ENCODE measurements around the gene CCDC88C. TPM values are rescaled to one million over a fixed set of nuclear protein-coding genes. Genes with fewer than 3 reads are reported as not detected.

CCDC88C gene
- total RNA-seq, 1 donor from 2014 or later, result 48.2 TPM

DNA sequence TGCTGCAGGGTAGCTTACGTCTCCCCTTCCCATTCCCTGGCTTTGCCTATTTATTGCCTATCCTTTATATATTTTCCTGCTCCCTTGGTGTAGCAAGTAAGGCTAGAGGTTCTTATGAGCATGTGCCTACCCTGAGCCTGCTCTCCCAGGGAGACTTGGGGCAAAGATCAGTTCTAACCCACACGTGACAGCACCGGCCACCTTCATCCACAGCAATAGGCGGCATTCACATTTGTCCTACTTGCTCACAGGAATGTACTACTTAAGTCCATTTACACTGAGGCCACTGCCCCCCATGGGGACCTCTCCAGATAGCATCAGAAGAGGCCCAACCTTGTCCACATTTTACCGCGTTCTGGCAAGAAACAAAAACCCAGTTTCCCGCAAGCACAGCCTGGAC is 181.8 kb downstream of the CCDC88C start:
- Mint-ChIP-seq H3K9me3 (ENCODE audit: unreplicated experiment) (peaks cover 4% of the 10 kb centered on the region), H3K36me3 (ENCODE audit: low read depth, unreplicated experiment) (peaks cover 46% of the 10 kb centered on the region), H3K4me1 (ENCODE audit: unreplicated experiment) (peaks cover 21% of the 10 kb centered on the region), H3K27me3 (ENCODE audit: unreplicated experiment) (peaks cover 9% of the 10 kb centered on the region), H3K4me3 (ENCODE audit: unreplicated experiment) (no peak overlapping the region), H3K27ac (ENCODE audit: unreplicated experiment) (peak overlapping the region; percentile 52)
- TF ChIP-seq, protein P1, sequence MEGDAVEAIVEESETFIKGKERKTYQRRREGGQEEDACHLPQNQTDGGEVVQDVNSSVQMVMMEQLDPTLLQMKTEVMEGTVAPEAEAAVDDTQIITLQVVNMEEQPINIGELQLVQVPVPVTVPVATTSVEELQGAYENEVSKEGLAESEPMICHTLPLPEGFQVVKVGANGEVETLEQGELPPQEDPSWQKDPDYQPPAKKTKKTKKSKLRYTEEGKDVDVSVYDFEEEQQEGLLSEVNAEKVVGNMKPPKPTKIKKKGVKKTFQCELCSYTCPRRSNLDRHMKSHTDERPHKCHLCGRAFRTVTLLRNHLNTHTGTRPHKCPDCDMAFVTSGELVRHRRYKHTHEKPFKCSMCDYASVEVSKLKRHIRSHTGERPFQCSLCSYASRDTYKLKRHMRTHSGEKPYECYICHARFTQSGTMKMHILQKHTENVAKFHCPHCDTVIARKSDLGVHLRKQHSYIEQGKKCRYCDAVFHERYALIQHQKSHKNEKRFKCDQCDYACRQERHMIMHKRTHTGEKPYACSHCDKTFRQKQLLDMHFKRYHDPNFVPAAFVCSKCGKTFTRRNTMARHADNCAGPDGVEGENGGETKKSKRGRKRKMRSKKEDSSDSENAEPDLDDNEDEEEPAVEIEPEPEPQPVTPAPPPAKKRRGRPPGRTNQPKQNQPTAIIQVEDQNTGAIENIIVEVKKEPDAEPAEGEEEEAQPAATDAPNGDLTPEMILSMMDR (IDR thresholded peaks at IDR 0.05; ENCODE audit: unreplicated experiment), result no peak
- no peak for DNase-seq (ENCODE audit: low spot score)

DNA sequence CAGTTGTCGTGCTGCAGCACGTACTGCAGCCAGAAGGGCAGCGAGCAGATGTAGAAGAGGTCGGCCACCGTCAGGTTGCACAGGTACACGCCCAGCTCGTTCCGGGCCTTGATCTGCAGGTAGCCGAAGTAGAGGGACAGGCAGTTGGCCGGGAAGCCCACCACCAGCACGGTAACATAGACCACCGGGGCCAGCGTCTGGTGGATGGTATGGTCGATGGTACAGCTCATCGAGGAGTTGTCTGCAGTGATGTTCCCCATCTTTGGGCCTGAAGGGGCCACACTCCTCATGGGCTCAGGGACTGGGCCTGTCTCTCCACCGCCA is 182.9 kb downstream of the CCDC88C start:
- H3K27ac Mint-ChIP-seq (ENCODE audit: unreplicated experiment), result no peak overlapping the region
- TF ChIP-seq, protein P1 (IDR thresholded peaks at IDR 0.05; ENCODE audit: unreplicated experiment), result no peak
- H3K9me3 Mint-ChIP-seq (ENCODE audit: unreplicated experiment), result peaks cover 4% of the 10 kb centered on the region
- peaks cover 47% of the 10 kb centered on the region for H3K36me3 Mint-ChIP-seq (ENCODE audit: low read depth, unreplicated experiment)
- peaks cover 11% of the 10 kb centered on the region for H3K27me3 Mint-ChIP-seq (ENCODE audit: unreplicated experiment)
- peaks cover 25% of the 10 kb centered on the region for H3K4me1 Mint-ChIP-seq (ENCODE audit: unreplicated experiment)
- DNase-seq (ENCODE audit: low spot score), result no peak
- no peak overlapping the region for H3K4me3 Mint-ChIP-seq (ENCODE audit: unreplicated experiment)

DNA sequence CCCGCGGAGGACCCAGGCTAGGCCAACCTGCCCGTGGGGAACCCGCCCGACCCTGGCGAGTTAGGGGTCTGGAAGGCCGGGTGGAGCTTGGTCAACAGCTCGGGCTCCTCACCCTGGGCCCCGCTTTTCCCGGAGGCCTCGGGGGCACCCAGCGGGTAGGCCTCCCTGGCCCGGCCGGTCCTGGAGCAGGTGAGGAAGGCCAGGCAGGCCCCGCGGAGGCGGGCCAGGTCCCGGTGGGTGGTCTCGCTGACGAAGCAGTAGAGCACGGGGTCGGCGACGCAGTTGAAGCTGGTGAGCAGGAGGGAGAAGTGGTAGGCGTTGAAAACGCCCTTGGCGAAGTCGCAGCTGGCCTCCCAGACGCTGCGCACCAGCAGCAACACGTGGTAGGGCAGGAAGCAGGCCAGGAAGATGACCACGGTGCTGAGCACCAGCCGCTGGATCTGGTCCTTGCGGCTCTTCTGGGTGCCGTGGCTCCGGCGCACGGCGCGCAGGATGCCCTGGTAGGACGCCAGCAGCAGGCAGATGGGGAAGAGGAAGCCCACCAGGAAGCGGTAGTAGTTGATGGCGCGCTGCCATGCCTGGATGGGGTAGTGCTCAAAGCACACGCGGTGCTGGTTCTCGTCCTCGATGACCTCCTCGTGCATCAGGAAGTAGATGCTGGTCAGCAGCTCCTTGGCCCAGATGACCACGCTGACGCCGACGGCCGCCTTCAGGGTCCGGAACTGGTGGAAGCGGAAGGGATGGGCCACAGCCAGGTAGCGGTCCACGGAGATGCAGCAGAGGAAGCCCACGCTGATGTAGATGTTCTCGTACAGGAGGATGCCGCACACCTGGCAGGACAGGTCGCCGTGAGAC is 183.5 kb downstream of the CCDC88C start:
- H3K4me3 Mint-ChIP-seq (ENCODE audit: unreplicated experiment), result peak overlapping the region; percentile 74
- H3K27ac Mint-ChIP-seq (ENCODE audit: unreplicated experiment), result no peak overlapping the region
- peaks cover 11% of the 10 kb centered on the region for H3K27me3 Mint-ChIP-seq (ENCODE audit: unreplicated experiment)
- H3K36me3 Mint-ChIP-seq (ENCODE audit: low read depth, unreplicated experiment), result peaks cover 44% of the 10 kb centered on the region
- no peak for DNase-seq (ENCODE audit: low spot score)
- peaks cover 4% of the 10 kb centered on the region for H3K9me3 Mint-ChIP-seq (ENCODE audit: unreplicated experiment)
- TF ChIP-seq, protein P1 (IDR thresholded peaks at IDR 0.05; ENCODE audit: unreplicated experiment), result no peak
- H3K4me1 Mint-ChIP-seq (ENCODE audit: unreplicated experiment), result peaks cover 29% of the 10 kb centered on the region

DNA sequence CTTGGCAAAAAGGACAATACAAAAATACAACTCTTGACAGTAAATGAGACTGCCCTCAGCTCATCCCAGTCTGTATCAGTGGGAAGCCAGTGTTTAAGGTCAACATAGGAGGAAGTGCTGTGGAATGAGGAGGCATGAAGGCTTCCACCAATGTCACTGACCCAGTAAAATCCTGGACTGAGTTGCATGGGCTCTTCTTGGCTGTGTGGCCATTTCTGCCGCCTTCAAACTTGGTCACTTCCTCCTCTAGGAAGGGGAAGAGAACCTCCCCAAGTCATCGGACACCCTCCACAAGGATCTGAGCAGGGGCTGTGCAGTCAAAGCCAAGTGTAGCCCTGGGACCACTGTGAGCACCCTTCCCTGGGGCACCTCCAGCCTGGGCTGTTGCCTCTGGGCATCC is 185.0 kb downstream of the CCDC88C start:
- Mint-ChIP-seq H3K4me1 (ENCODE audit: unreplicated experiment) (peaks cover 33% of the 10 kb centered on the region), H3K27ac (ENCODE audit: unreplicated experiment) (peak overlapping the region; percentile 77), H3K4me3 (ENCODE audit: unreplicated experiment) (peak overlapping the region; percentile 73), H3K9me3 (ENCODE audit: unreplicated experiment) (peaks cover 4% of the 10 kb centered on the region), H3K36me3 (ENCODE audit: low read depth, unreplicated experiment) (peaks cover 44% of the 10 kb centered on the region), H3K27me3 (ENCODE audit: unreplicated experiment) (peaks cover 12% of the 10 kb centered on the region)
- DNase-seq (ENCODE audit: low spot score), result no peak
- TF ChIP-seq, protein P1 (IDR thresholded peaks at IDR 0.05; ENCODE audit: unreplicated experiment), result no peak

DNA sequence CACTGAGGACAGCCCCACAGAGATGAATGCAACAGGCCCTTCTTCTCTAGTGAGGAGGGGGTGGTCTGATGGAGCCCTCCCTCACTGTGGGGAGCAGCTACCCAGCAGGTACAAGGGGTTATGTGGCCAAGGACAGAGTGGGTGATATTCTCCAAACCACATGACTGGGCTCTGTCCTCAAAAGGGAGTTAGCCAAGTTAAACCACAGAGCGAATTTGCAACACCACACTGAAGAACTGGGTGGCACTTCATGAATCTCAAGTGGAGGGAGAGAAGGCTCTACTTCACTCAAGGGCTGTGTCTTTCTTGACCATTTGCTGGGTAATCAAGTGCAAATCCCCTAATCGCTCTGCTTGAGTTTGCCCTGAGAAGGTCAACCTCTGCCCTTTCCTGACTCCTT is 185.6 kb downstream of the CCDC88C start:
- peaks cover 12% of the 10 kb centered on the region for H3K27me3 Mint-ChIP-seq (ENCODE audit: unreplicated experiment)
- TF ChIP-seq, protein P1 (IDR thresholded peaks at IDR 0.05; ENCODE audit: unreplicated experiment), result no peak
- H3K27ac Mint-ChIP-seq (ENCODE audit: unreplicated experiment), result peak overlapping the region; percentile 77
- peak overlapping the region; percentile 73 for H3K4me3 Mint-ChIP-seq (ENCODE audit: unreplicated experiment)
- DNase-seq (ENCODE audit: low spot score), result no peak
- H3K36me3 Mint-ChIP-seq (ENCODE audit: low read depth, unreplicated experiment), result peaks cover 44% of the 10 kb centered on the region
- peaks cover 36% of the 10 kb centered on the region for H3K4me1 Mint-ChIP-seq (ENCODE audit: unreplicated experiment)
- peaks cover 4% of the 10 kb centered on the region for H3K9me3 Mint-ChIP-seq (ENCODE audit: unreplicated experiment)

All from endothelial cell (in vitro differentiated cells).